Psoas muscle (tissue), 8 donors: ENCODE data around the gene TMEM270. TPM values are rescaled to one million over a fixed set of nuclear protein-coding genes. Genes with fewer than 3 reads are reported as not detected.
A peak's percentile ranks its signal among the peaks of the same experiment; 100 is the strongest.
"Not testable (repeated sequence)": the region's sequence is repeated elsewhere in the genome, so short reads cannot be mapped to it uniquely, and the experiment has no call there.

Source experiments
- ATAC-seq, 4 donors: fragments of 200-7000 bp; cut with Tn5 transposase; one replicate each; pipeline ENCODE4 v1.9.1; 2020; ENCODE audit warnings: moderate library complexity in 3 of 4, mild to moderate bottlenecking in 2 of 4
- DNase-seq, 2 donors: peaks; one replicate each; pipeline ENCODE4 v3.0.0-alpha.2; 2020
- H3K27ac ChIP-seq: fragments of 200-600 bp; one replicate; pipeline ENCODE4 v1.8.0; 2022
- H3K27me3 ChIP-seq, 3 donors: fragments of 200-600 bp in 1 of 3; one replicate each; pipeline versions ENCODE4 v1.6.1 to v1.8.0; 2013 to 2022; ENCODE audit warnings: low read length in 2 of 3, mild to moderate bottlenecking in 2 of 3, moderate library complexity in 1 of 3; ENCODE audit not compliant: insufficient read depth in 3 of 3
- H3K36me3 ChIP-seq, 2 donors: fragments of 200-600 bp in 1 of 2; one replicate each; pipeline versions ENCODE4 v1.6.1 to v1.8.0; 2013 to 2022; ENCODE audit warnings: low read depth in 1 of 2, mild to moderate bottlenecking in 1 of 2, moderate library complexity in 1 of 2; ENCODE audit not compliant: insufficient read depth in 1 of 2
- H3K4me1 ChIP-seq: fragments of 200-600 bp; one replicate; pipeline ENCODE4 v1.8.0; 2022
- H3K4me3 ChIP-seq: fragments of 200-600 bp; one replicate; pipeline ENCODE4 v1.8.0; 2022; ENCODE audit warnings: mild to moderate bottlenecking
- H3K9me3 ChIP-seq: fragments of 200-600 bp; one replicate; pipeline ENCODE4 v1.8.0; 2022
- CTCF ChIP-seq: fragments of 200-600 bp; IDR thresholded peaks from one replicate; pipeline ENCODE4 v1.8.0; 2022; ENCODE audit warnings: antibody characterized with exemption
- WGBS, 3 donors: extraction: QIAGEN DNeasy Blood & Tissue Kit; methylation state at CpG; one replicate each; pipeline versions ENCODE4 v1.1.6 to v1.1.7; 2013; 5-methylcytosine and 5-hydroxymethylcytosine counted together
- intact Hi-C, 2 donors: fragments of 100-400 bp; cut with DNase I; formaldehyde crosslinking; loops; one replicate each; pipeline versions ENCODE4 v1.11.0 to v1.14.2; 2022
- polyA plus RNA-seq, 3 donors: library from polyadenylated mRNA; stranded (reverse); fragments of 200-250 nt; gene quantifications; one replicate each; pipeline ENCODE4 v1.2.3, GENCODE V29; 2013
- total RNA-seq, 4 donors: library from RNA; stranded (reverse); fragmentation: NEBNext Ultra II Directional in 2 of 4; extraction: Animal tissue kit (Norgen Biotek cat#: 25700) in 2 of 4; gene quantifications; one replicate each; pipeline versions ENCODE4 v1.2.1 to v1.2.4, GENCODE V29; 2021 to 2023
- donor health status: healthy with polysubstance abuse.
- donor health status: DM: no; HTN: no; CAD: no; lungs with moderate emphysema.
- donor health status: Bipolar disorder and iron deficiency.
- donor health status: healthy.
- donor health status: DM: yes; HTN: yes; CAD: no.
- donor health status: DM: no; HTN: no; CAD: no.
- donor health status: DM: no; HTN: no; CAD: no.
- donor health status: DM: yes; HTN: yes; CAD: no.

TMEM270 gene
- total and polyA plus RNA-seq, 7 donors: not detected

GRCh38 chr7:73817121-73817520 is 43.8 kb upstream of the TMEM270 start:
- TF ChIP-seq CTCF: no peak
- H3K27ac ChIP-seq: no peak overlapping the region
- ATAC-seq: no peak
- DNase-seq: no peak
- no peaks in the 10 kb centered on the region for H3K9me3 ChIP-seq
- intact Hi-C loops: no loop called here
- no peaks in the 10 kb centered on the region for H3K36me3 ChIP-seq
- WGBS, 3 donors: 86 to 92% (median 91%) methylated on average over 6 of the region's 6 CpGs
- no peak overlapping the region for H3K4me3 ChIP-seq
- H3K27me3 ChIP-seq: peaks cover 0 to under 1% (median 0%) of the 10 kb centered on the region in 3 donors
- no peaks in the 10 kb centered on the region for H3K4me1 ChIP-seq

- WGBS, 3 donors: 77 to 86% (median 83%) methylated on average over 7 of the region's 7 CpGs
- intact Hi-C loops: loop anchor here in 1 of 2 donors (10.0 kb wide), 1 partner anchor 55 kb away; no protein-coding TSS in a partner anchor
- Histone ChIP-seq H3K9me3 (no peaks in the 10 kb centered on the region), H3K27ac (no peak overlapping the region), H3K4me3 (no peak overlapping the region), H3K27me3 (no peaks in the 10 kb centered on the region), H3K36me3 (no peaks in the 10 kb centered on the region), H3K4me1 (no peaks in the 10 kb centered on the region)
- TF ChIP-seq CTCF: no peak
- DNase-seq (no peak), ATAC-seq (no peak)
These were observed 40.9 kb upstream of the TMEM270 start for GRCh38 chr7:73820013-73820412.

DNA sequence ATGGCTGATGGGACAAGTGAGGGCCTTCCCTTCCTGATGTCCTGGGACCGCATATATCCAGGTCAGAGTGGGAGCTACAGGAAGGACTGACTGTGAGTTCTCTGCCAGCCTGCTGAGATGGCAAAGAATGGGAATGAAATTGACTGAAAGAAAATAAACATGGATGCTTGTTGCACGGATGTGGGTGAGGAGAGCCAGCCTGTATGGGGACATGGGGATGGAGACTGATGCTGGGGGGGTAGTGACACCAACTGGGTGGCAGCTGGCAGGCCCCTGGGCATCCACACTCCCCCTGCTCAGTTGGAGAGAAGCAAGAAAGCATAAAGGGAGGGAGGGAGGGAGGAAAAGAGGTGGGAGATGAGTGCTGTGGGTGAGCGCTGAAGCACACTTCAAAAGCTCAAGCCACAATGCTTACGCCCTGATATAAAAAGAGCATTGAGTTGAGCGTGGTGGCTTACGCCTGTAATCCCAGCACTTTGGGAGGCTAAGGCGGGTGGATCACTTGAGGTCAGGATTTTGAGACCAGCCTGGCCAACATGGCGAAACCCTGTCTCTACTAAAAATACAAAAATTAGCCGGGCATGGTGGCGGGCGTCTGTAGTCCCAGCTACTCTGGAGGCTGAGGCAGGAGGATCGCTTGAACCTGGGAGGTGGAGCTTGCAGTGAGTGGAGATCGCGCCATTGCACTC is 39.2 kb upstream of the TMEM270 start:
- H3K9me3 ChIP-seq, H3K27ac ChIP-seq, H3K27me3 ChIP-seq, H3K4me1 ChIP-seq, ATAC-seq, DNase-seq, H3K36me3 ChIP-seq, H3K4me3 ChIP-seq: not testable (repeated sequence)
- intact Hi-C loops: loop anchor here in 1 of 2 donors (10.0 kb wide), 1 partner anchor 57 kb away; no protein-coding TSS in a partner anchor
- WGBS, 3 donors: 90 to 94% (median 94%) methylated on average over 14 of the region's 14 CpGs

DNA sequence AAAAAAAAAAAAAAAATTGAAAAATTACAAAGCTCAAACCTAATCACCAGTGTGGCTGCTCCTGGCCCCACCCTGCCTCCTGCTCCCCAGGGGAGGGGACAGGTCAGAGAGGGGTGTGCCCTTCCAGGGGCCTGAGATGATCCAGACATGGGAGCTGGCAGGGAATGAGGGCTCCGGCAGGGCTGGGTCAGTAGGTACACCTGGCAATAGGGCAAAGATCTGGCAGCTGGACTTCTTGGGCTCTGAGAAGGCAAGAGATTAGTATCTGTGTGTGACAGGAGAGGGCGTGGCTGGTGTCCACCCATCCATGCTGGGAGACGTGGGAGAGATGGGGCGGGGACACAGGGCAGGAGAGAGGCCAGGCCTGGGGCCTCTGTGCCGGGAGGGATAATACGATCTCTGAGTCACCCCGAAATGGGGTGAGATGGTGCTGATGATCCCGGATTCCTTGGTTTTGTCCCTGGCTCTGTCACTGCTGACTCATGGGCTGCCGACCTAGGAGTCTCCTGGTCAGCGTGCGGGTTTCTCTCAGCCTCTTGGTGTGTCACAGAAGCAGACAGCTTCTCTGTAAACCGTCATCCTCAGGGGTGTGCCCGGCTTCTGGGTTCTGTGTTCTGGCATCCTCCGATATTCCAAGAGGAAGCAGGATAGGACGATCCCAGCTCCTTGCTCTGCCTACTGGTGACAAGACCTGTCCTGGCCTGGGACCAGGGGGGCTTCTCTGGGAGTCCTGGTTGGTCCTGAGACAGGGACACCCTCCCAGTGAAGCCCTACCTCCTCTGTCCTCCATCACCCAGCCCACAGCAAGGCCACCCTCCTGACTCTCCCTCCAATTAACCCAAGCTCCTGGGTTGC is 38.4 kb upstream of the TMEM270 start:
- Histone ChIP-seq H3K4me3 (no peak overlapping the region), H3K27me3 (no peaks in the 10 kb centered on the region), H3K36me3 (no peaks in the 10 kb centered on the region), H3K9me3 (no peaks in the 10 kb centered on the region), H3K4me1 (peaks cover 6% of the 10 kb centered on the region), H3K27ac (no peak overlapping the region)
- WGBS, 3 donors: 54 to 57% (median 57%) methylated on average over 15 of the region's 15 CpGs
- peak in 1 of 2 donors; percentile 78 for DNase-seq
- peak; percentile 40 to 79 (median 62) for ATAC-seq
- intact Hi-C loops: loop anchor here in 1 of 2 donors (10.0 kb wide), 1 partner anchor 58 kb away; no protein-coding TSS in a partner anchor
- no peak for TF ChIP-seq CTCF

DNA sequence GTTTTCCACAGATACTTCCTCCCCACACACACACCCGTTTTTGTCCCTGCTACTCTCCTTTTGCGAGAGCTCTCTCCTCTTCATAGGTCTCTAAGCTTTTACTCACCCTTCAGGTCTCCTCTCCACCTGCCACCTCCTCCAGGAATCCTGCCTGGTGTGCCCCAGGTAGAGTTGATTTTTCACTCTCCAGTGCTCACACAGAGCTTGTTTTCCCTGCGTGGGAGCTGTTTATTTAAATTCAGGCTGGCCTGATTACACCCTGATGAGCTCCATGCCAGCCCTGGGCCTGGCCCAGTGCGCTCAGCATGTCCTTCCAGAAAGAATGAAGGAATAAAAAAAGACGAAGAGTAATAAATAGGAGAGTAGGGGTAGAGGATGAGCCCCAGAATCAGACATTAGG is 37.7 kb upstream of the TMEM270 start:
- H3K4me1 ChIP-seq: peaks cover 9% of the 10 kb centered on the region
- H3K4me3 ChIP-seq: no peak overlapping the region
- H3K9me3 ChIP-seq: no peaks in the 10 kb centered on the region
- no peak overlapping the region for H3K27ac ChIP-seq
- H3K27me3 ChIP-seq: no peaks in the 10 kb centered on the region
- no peaks in the 10 kb centered on the region for H3K36me3 ChIP-seq
- no peak for TF ChIP-seq CTCF
- intact Hi-C loops: loop anchor here in 1 of 2 donors (10.0 kb wide), 1 partner anchor 58 kb away; no protein-coding TSS in a partner anchor
- DNase-seq (no peak), ATAC-seq (no peak)
- 83 to 88% (median 85%) methylated on average over 5 of the region's 5 CpGs for WGBS, 3 donors
